ENCODE results near the gene ZNF563. TPM values are rescaled to one million over a fixed set of nuclear protein-coding genes. Genes with fewer than 3 reads are reported as not detected.
"Not testable (repeated sequence)": the region's sequence is repeated elsewhere in the genome, so short reads cannot be mapped to it uniquely, and the experiment has no call there.

Gene ZNF563
- total RNA-seq (6.5 TPM), polyA plus RNA-seq (3.3 TPM)
- long read RNA-seq, donor 1 = 0 reads
- long read RNA-seq, donor 2, partial matches to known transcripts = 0 of 4 reads
- long read RNA-seq, donor 2, other reads (novel, unspliced or antisense) = 0 of 4 reads
- long read RNA-seq, donor 3 = 0 reads
- long read RNA-seq, donor 4, partial matches to known transcripts = 0 of 1 reads
- long read RNA-seq, donor 4, other reads (novel, unspliced or antisense) = 0 of 1 reads
- long read RNA-seq, donor 5, partial matches to known transcripts = 0 of 2 reads
- long read RNA-seq, donor 5, other reads (novel, unspliced or antisense) = 0 of 2 reads
- long read RNA-seq, donor 6, partial matches to known transcripts = 0 of 3 reads
- long read RNA-seq, donor 6, other reads (novel, unspliced or antisense) = 0 of 3 reads
- long read RNA-seq, donor 7, partial matches to known transcripts = 0 of 3 reads
- long read RNA-seq, donor 7, other reads (novel, unspliced or antisense) = 0 of 3 reads
- long read RNA-seq, donor 8 = 0 reads
- long read RNA-seq, donor 9 = 0 reads
- long read RNA-seq, donor 10, partial matches to known transcripts = 0 of 2 reads
- long read RNA-seq, donor 10, other reads (novel, unspliced or antisense) = 0 of 2 reads

DNA sequence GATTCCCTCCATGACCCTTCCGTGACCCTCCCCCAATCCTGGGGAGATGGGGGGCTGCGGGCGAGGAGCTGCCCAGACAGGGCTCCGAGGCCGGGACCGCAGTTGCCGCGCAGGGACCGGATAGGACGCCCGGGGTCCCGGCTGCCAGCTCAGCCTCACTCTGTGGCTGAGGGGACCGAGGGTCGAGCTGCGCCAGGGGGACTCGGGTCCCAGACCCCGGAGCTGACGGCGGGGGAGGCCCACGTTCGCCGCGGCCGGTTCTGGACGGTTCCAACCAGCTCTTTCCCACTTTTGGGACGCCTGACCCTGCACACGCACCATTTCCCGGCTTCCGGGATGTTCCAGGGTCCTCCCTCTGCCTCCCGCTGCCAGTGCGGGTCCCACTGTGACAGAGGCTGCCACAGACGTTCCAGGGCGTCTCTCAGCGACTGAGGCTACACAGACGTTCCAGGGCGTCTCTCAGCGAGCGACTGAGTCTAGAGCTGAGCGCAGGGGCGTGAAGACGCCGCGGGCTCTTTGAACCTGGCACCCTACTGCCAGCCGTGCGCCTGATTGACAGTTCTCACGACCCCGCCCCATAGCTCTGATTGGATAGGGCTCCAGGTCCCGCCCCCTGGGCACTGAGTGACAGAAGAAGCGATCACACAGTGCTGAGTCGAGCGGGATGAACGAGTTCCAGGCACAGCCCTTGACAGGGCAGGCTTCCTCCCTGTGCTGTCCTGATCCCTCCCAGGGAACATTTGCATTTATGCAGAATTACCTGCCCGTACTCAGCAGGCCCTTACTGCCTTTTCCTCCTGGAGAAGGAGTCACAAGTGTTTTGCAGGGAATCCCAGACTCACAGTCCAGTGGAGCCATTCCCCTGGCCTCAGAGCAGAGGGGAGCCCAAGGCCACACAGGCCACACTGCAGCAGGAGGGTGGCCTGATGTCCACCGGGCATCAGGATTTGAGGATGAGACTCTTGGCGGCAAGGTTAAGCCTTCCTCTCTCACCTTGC is at the start of gene ZNF563:
ZNF563 (minus strand) TSS at position 472 of the 998 bp plus-strand sequence; CDS start at position 321, 151 bp downstream.
- WGBS = 3% methylated on average over 55 of the region's 55 CpGs
- peak; percentile 95 to 99 (median 98) for DNase-seq (ENCODE audit: low read depth in 6 of 9, low spot score in 9 of 9)
- peak within 1 kb of the TSS; percentile 93 to 97 for H3K27ac ChIP-seq (ENCODE audit: low read depth in 1 of 2, low read length in 1 of 2)
- H3K9me3 ChIP-seq (ENCODE audit: control insufficient read depth in 2 of 2, insufficient read depth in 1 of 2, low read length in 1 of 2) = peaks cover 0 to 1% of the 10 kb centered on the region in 2 donors
- no peaks in the 10 kb centered on the region for H3K36me3 ChIP-seq (ENCODE audit: control insufficient read depth in 2 of 2, insufficient read depth in 2 of 2, low read length in 1 of 2)
- H3K4me1 ChIP-seq (ENCODE audit: control insufficient read depth in 2 of 2, insufficient read depth in 2 of 2, low read length in 2 of 2) = peaks cover 20 to 23% of the 10 kb centered on the region in 2 donors
- peak within 1 kb of the TSS; percentile 84 to 92 for H3K4me3 ChIP-seq (ENCODE audit: low read length in 2 of 2)
- H3K27me3 ChIP-seq (ENCODE audit: control insufficient read depth in 2 of 2, insufficient read depth in 1 of 2, low read length in 1 of 2) = no peaks in the 10 kb centered on the region

DNA sequence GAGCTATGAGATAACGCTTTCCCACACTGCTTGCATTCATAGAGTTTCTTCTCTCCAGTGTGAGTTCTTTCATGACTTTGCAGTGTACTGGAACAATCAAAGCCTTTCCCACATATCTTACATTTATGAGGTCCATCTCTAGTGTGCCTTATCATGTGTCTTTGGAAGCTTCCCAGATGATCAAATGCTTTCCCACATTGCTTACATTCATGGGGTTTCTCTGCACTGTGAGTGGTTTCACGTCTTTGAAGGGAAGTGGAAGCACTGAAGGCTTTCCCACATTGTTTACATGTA is 47.0 kb upstream of the ZNF563 start:
- 49% methylated on average over 2 of the region's 2 CpGs for WGBS
- Histone ChIP-seq H3K36me3 (ENCODE audit: control insufficient read depth in 2 of 2, insufficient read depth in 2 of 2, low read length in 1 of 2) (no peaks in the 10 kb centered on the region), H3K9me3 (ENCODE audit: control insufficient read depth in 2 of 2, insufficient read depth in 1 of 2, low read length in 1 of 2) (peaks cover 0 to 10% of the 10 kb centered on the region in 2 donors)

DNA sequence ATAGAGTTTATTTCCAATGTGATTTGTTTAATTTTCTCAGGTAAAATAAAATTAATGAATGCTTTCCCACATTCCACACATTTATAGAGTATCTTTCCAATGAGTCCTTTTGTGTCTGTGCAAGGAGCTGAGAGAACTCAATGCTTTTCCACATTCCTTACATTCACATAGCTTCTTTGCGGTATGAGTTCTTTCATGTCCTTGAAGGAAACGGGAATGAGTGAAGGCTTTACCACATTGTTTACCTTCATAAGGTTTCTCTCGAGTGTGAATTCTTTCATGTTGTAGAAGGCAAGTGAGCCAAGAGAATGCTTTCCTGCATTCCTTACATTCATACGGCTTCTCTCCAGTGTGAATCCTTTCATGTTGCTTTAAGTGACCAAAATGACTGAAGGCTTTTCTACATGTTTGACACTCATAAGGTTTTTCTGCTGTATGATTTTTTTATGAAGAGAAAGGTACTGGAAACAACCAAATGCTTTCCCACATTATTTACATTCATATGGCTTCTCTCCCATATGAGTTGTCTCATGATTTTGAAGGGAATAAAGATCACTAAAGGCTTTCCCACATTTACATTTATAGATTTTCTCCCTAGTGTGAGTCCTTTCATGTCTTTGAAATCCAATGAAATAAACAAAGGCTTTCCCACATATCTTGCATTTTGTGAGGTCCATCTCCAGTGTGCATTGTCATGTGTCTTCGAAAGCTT is 46.5 kb upstream of the ZNF563 start:
- Histone ChIP-seq H3K4me3 (ENCODE audit: low read length in 2 of 2) (no peak overlapping the region), H3K27me3 (ENCODE audit: control insufficient read depth in 2 of 2, insufficient read depth in 1 of 2, low read length in 1 of 2) (no peaks in the 10 kb centered on the region), H3K27ac (ENCODE audit: low read depth in 1 of 2, low read length in 1 of 2) (no peak overlapping the region), H3K36me3 (ENCODE audit: control insufficient read depth in 2 of 2, insufficient read depth in 2 of 2, low read length in 1 of 2) (no peaks in the 10 kb centered on the region), H3K4me1 (ENCODE audit: control insufficient read depth in 2 of 2, insufficient read depth in 2 of 2, low read length in 2 of 2) (no peaks in the 10 kb centered on the region), H3K9me3 (ENCODE audit: control insufficient read depth in 2 of 2, insufficient read depth in 1 of 2, low read length in 1 of 2) (peaks cover 0 to 10% of the 10 kb centered on the region in 2 donors)
- no peak for DNase-seq (ENCODE audit: low read depth in 6 of 9, low spot score in 9 of 9)
- 94% methylated on average over 5 of the region's 5 CpGs for WGBS

More for the DNA sequence above, 47.0 kb upstream of the ZNF563 start:
- Histone ChIP-seq H3K27ac (ENCODE audit: low read depth in 1 of 2, low read length in 1 of 2) (no peak overlapping the region), H3K4me1 (ENCODE audit: control insufficient read depth in 2 of 2, insufficient read depth in 2 of 2, low read length in 2 of 2) (no peaks in the 10 kb centered on the region), H3K4me3 (ENCODE audit: low read length in 2 of 2) (no peak overlapping the region), H3K27me3 (ENCODE audit: control insufficient read depth in 2 of 2, insufficient read depth in 1 of 2, low read length in 1 of 2) (no peaks in the 10 kb centered on the region)
- DNase-seq (ENCODE audit: low read depth in 6 of 9, low spot score in 9 of 9) = no peak

DNA sequence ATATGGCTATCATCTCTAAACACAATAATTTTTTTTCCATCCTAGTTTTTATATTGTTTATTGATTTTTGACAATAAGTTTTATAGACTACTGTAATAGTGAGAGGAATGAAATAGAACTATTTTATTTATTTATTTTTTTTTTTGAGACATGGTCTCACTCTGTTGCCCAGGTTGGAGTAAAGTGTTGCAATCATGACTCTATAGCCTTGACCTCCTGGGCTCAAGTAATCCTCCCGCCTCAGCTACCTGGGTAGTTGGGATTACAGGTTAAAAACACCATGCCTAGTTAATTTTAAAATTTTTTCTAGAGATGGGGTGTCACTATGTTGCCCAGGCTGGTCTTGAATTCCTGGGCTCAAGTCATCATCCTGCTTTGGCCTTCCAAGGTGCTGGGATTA is 40.6 kb upstream of the ZNF563 start:
- H3K36me3 ChIP-seq (ENCODE audit: control insufficient read depth in 2 of 2, insufficient read depth in 2 of 2, low read length in 1 of 2) = no peaks in the 10 kb centered on the region
- 90% methylated on average over 1 of the region's 1 CpG for WGBS

DNA sequence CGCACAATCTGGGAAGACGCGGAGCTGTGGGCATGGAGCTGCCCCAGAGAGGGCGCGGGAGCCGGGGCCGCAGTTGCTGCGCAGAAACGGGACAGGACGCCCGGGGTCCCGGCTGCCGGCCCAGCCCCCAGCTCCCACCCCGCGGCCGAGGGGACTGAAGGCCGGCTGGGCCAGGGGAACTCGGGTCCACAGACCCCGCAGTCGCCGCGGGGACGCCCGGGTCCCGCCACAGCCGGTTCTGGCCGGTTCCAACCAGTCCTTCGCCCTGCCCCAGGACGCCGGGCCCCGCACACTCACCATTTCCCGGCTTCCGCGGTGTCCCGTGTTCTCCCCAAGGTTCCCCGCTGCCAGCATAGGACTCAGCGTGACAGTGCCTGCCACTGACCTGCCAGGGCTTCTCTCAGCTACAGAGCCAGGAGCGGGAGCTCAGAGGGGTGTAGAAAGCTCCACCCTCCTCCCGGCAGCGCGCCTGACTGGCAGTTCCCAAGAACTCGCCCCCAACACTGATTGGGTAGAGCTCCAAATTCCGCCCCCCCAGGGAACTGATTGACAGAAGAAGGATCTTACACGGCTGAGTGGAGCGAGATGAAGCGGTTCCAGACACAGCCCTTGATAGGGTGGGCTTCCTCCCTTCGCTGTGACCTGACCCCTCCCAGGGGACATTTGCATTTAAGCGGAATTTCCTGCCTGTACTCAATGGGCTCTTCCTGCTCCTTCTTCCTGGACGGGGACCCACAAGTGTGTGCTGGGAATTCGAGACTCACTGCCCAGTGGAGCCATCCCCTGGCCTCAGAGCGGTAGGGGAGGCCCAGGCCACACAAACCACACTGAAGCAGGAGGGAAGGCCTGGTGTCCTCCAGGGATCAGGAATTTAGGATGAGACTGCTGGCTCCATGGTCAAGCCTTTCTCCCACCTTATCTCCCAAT is 32.1 kb upstream of the ZNF563 start, which contains the start of gene ZNF442:
ZNF442 (minus strand) TSS at position 448 of the 927 bp plus-strand sequence. CDS start 2,052 bp downstream, outside the sequence.
- peak; percentile 73 to 96 (median 90) for DNase-seq (ENCODE audit: low read depth in 6 of 9, low spot score in 9 of 9)
- Histone ChIP-seq H3K4me1 (ENCODE audit: control insufficient read depth in 2 of 2, insufficient read depth in 2 of 2, low read length in 2 of 2) (peaks cover 2 to 13% of the 10 kb centered on the region in 2 donors), H3K4me3 (ENCODE audit: low read length in 2 of 2) (peak within 1 kb of the TSS; percentile 71 to 74), H3K36me3 (ENCODE audit: control insufficient read depth in 2 of 2, insufficient read depth in 2 of 2, low read length in 1 of 2) (no peaks in the 10 kb centered on the region), H3K9me3 (ENCODE audit: control insufficient read depth in 2 of 2, insufficient read depth in 1 of 2, low read length in 1 of 2) (peaks cover 0 to 8% of the 10 kb centered on the region in 2 donors), H3K27ac (ENCODE audit: low read depth in 1 of 2, low read length in 1 of 2) (peak within 1 kb of the TSS; percentile 61 to 72), H3K27me3 (ENCODE audit: control insufficient read depth in 2 of 2, insufficient read depth in 1 of 2, low read length in 1 of 2) (peaks cover 0 to 9% of the 10 kb centered on the region in 2 donors)
- under 1% methylated on average over 51 of the region's 51 CpGs for WGBS

More for the DNA sequence above, 40.6 kb upstream of the ZNF563 start:
- no peaks in the 10 kb centered on the region for H3K4me1 ChIP-seq (ENCODE audit: control insufficient read depth in 2 of 2, insufficient read depth in 2 of 2, low read length in 2 of 2)
- H3K4me3 ChIP-seq (ENCODE audit: low read length in 2 of 2) = no peak overlapping the region
- no peak for DNase-seq (ENCODE audit: low read depth in 6 of 9, low spot score in 9 of 9)
- peaks cover 0 to 10% of the 10 kb centered on the region in 2 donors for H3K9me3 ChIP-seq (ENCODE audit: control insufficient read depth in 2 of 2, insufficient read depth in 1 of 2, low read length in 1 of 2)
- no peak overlapping the region for H3K27ac ChIP-seq (ENCODE audit: low read depth in 1 of 2, low read length in 1 of 2)
- H3K27me3 ChIP-seq (ENCODE audit: control insufficient read depth in 2 of 2, insufficient read depth in 1 of 2, low read length in 1 of 2) = no peaks in the 10 kb centered on the region

DNA sequence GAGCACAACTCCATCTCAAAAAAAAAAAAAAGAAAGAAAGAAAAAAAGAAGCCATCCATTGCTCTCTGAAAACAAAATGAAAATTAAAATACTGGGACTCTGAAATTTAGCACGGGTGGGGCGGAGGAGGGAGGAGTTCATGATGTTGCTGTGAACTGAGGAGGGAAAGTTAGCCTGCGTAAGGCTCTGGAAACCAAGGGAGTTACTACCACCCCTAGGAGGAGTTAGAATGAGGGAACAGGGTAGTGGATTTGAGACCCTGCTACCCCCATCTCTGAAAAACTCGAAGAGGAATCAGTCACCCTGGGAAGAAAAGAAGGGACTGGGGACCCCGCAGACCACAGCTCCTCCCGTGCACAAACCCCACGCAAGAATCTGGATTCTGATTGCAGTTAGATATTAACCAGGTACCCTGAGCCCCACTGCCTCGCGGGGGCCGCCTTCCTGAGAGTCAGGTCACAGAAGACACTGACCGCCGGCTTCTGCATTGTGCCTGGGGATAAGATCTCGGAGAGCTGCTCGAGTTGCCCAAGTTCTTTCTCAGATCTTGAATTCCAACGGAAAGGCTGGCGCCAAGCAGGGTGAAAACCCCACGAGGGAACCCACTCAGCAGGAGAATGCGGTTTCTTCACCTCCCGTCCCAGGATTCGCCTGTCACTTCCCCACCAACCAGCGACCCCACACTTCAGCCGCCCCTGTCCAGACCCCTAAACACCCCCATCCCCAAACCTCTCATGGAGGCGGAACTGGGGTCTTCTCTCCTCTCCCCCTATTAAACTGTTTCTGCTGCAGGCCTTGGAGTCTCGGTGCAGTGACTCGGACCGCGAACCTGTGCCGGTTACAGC is 31.2 kb upstream of the ZNF563 start:
- H3K4me1 ChIP-seq (ENCODE audit: control insufficient read depth in 2 of 2, insufficient read depth in 2 of 2, low read length in 2 of 2) = peaks cover 2 to 13% of the 10 kb centered on the region in 2 donors
- peaks cover 0 to 9% of the 10 kb centered on the region in 2 donors for H3K27me3 ChIP-seq (ENCODE audit: control insufficient read depth in 2 of 2, insufficient read depth in 1 of 2, low read length in 1 of 2)
- peak in 6 of 9 donors; percentile 3 to 24 (median 6) for DNase-seq (ENCODE audit: low read depth in 6 of 9, low spot score in 9 of 9)
- peaks cover 0 to 8% of the 10 kb centered on the region in 2 donors for H3K9me3 ChIP-seq (ENCODE audit: control insufficient read depth in 2 of 2, insufficient read depth in 1 of 2, low read length in 1 of 2)
- 11% methylated on average over 28 of the region's 28 CpGs for WGBS
- no peaks in the 10 kb centered on the region for H3K36me3 ChIP-seq (ENCODE audit: control insufficient read depth in 2 of 2, insufficient read depth in 2 of 2, low read length in 1 of 2)
- peak overlapping the region in 1 of 2 donors; percentile 60 for H3K27ac ChIP-seq (ENCODE audit: low read depth in 1 of 2, low read length in 1 of 2)
- H3K4me3 ChIP-seq (ENCODE audit: low read length in 2 of 2) = peak overlapping the region; percentile 71 to 74

DNA sequence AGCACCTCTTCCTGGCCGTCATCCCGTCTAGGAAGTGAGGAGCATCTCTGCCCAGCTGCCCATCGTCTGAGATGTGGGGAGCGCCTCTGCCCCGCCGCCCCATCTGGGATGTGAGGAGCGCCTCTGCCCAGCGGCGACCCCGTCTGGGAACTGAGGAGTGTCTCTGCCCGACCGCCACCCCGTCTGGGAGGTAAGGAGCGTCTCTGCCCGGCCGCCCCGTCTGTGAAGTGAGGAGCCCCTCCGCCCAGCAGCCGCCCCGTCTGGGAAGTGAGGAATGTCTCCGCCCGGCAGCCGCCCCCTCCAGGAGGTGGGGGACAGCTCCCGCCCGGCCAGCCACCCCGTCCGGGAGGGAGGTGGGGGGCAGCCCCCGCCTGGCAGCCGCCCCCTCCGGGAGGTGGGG is 28.8 kb upstream of the ZNF563 start:
- WGBS = 97% methylated on average over 30 of the region's 30 CpGs
- DNase-seq (ENCODE audit: low read depth in 6 of 9, low spot score in 9 of 9); H3K27me3 ChIP-seq (ENCODE audit: control insufficient read depth in 2 of 2, insufficient read depth in 1 of 2, low read length in 1 of 2); H3K9me3 ChIP-seq (ENCODE audit: control insufficient read depth in 2 of 2, insufficient read depth in 1 of 2, low read length in 1 of 2); H3K4me3 ChIP-seq (ENCODE audit: low read length in 2 of 2); H3K27ac ChIP-seq (ENCODE audit: low read depth in 1 of 2, low read length in 1 of 2); H3K36me3 ChIP-seq (ENCODE audit: control insufficient read depth in 2 of 2, insufficient read depth in 2 of 2, low read length in 1 of 2): not testable (repeated sequence)
- peaks cover 2 to 13% of the 10 kb centered on the region in 2 donors for H3K4me1 ChIP-seq (ENCODE audit: control insufficient read depth in 2 of 2, insufficient read depth in 2 of 2, low read length in 2 of 2)
